OCI-LY1 (cell line): ENCODE data around the gene CDH20.

Experiments used
- EZH2 ChIP-seq: fragments of 200-600 bp; sonication (generic), shearing (Covaris generic); IDR thresholded peaks from 2 replicates; pipeline ENCODE4 v1.8.0; 2017; ENCODE audit warnings: borderline replicate concordance, mixed run types, mild to moderate bottlenecking, antibody characterized with exemption, low read length, moderate library complexity, mixed read lengths
- TF ChIP-seq, protein P1 (sequence below): fragments of 200-600 bp; sonication (generic), shearing (Covaris generic); IDR thresholded peaks from 2 replicates; pipeline ENCODE4 v1.5.1; 2017; ENCODE audit warnings: mild to moderate bottlenecking, antibody characterized with exemption, low read length, moderate library complexity, mixed read lengths

DNA sequence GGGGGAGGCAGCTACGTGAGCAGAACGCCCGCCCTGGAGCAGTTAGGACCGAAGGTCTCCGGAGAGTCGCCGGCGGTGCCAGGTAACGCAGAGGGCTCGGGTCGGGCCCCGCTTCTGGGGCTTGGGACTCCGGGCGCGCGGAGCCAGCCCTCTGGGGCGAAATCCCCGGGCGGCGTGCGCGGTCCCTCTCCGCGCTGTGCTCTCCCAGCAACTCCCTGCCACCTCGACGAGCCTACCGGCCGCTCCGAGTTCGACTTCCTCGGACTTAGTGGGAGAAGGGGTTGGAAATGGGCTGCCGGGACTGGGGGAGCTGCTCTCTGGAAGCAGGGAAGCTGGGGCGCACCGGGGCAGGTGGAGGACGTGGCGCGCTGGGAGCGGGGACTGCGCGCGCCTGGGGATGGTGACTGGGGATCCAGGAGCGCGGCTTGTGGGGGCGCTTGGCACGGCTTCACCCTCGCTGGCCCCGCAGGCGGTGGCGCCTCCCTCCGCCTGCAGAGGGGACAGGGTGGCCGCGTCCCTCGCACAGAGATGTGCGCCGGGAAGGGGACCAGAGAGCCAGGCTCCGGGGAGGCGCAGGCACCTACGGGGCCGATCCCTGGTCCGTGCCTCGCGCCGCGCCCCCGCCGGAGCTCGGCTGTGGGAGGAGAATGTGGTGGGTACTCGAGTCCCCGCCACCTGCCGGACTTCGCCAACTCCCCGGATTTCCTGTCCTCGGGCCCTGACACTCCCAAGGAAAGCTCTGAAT lies 688 bp downstream of the CDH20 start:
- TF ChIP-seq, protein P1, sequence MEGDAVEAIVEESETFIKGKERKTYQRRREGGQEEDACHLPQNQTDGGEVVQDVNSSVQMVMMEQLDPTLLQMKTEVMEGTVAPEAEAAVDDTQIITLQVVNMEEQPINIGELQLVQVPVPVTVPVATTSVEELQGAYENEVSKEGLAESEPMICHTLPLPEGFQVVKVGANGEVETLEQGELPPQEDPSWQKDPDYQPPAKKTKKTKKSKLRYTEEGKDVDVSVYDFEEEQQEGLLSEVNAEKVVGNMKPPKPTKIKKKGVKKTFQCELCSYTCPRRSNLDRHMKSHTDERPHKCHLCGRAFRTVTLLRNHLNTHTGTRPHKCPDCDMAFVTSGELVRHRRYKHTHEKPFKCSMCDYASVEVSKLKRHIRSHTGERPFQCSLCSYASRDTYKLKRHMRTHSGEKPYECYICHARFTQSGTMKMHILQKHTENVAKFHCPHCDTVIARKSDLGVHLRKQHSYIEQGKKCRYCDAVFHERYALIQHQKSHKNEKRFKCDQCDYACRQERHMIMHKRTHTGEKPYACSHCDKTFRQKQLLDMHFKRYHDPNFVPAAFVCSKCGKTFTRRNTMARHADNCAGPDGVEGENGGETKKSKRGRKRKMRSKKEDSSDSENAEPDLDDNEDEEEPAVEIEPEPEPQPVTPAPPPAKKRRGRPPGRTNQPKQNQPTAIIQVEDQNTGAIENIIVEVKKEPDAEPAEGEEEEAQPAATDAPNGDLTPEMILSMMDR, result no peak
- TF ChIP-seq EZH2, result no peak
